Smooth muscle cell (in vitro differentiated cells): ENCODE results near the gene SPDYE4. TPM values are rescaled to one million over a fixed set of nuclear protein-coding genes. Genes with fewer than 3 reads are reported as not detected.

ENCODE experiments used
- DNase-seq: peaks from one replicate; lab custom pipeline; 2025; ENCODE audit not compliant: unreplicated experiment; lab: John Stamatoyannopoulos, UW
- H2AFZ ChIP-seq: fragments of 200-600 bp; sonication (generic); 2 replicates; pipeline ENCODE4 v1.6.0; 2016; ENCODE audit warnings: antibody characterized with exemption, low read depth, mild to moderate bottlenecking
- H3F3A ChIP-seq: fragments of 200-600 bp; sonication (generic); 2 replicates; pipeline ENCODE4 v1.6.0; 2017; ENCODE audit warnings: antibody characterized with exemption, low read depth
- H3K27ac ChIP-seq: fragments of 200-600 bp; sonication (generic); 2 replicates; pipeline ENCODE4 v1.5.1; 2016; ENCODE audit warnings: low read depth, mild to moderate bottlenecking
- H3K27me3 ChIP-seq: fragments of 200-600 bp; sonication (generic); 2 replicates; pipeline ENCODE4 v1.6.1; 2016; ENCODE audit warnings: low read depth, mild to moderate bottlenecking
- H3K36me3 ChIP-seq: fragments of 200-600 bp; sonication (generic); 2 replicates; pipeline ENCODE4 v1.5.1; 2016; ENCODE audit warnings: low read depth
- H3K4me1 ChIP-seq: fragments of 200-600 bp; sonication (generic); 2 replicates; pipeline ENCODE4 v1.5.1; 2016; ENCODE audit warnings: low read depth
- H3K4me2 ChIP-seq: fragments of 200-600 bp; sonication (generic); 2 replicates; pipeline ENCODE4 v1.6.0; 2016; ENCODE audit warnings: mild to moderate bottlenecking
- H3K4me3 ChIP-seq: fragments of 200-600 bp; sonication (generic); 2 replicates; pipeline ENCODE4 v1.5.1; 2016; ENCODE audit warnings: mild to moderate bottlenecking
- H3K79me2 ChIP-seq: fragments of 200-600 bp; sonication (generic); 2 replicates; pipeline ENCODE4 v1.6.0; 2016; ENCODE audit warnings: low read depth, mild to moderate bottlenecking
- H3K9ac ChIP-seq: fragments of 200-600 bp; sonication (generic); 2 replicates; pipeline ENCODE4 v1.6.0; 2016; ENCODE audit warnings: low read depth
- H3K9me3 ChIP-seq: fragments of 200-600 bp; sonication (generic); replicated peaks from 2 replicates; pipeline ENCODE4 v1.5.1; 2016; ENCODE audit warnings: low read depth
- H4K20me1 ChIP-seq: fragments of 200-600 bp; sonication (generic); 2 replicates; pipeline ENCODE4 v1.6.0; 2016; ENCODE audit warnings: low read depth
- CTCF ChIP-seq: fragments of 200-600 bp; sonication (generic); IDR thresholded peaks from 2 replicates; pipeline ENCODE4 v1.5.1; 2017; ENCODE audit warnings: borderline replicate concordance, mild to moderate bottlenecking, antibody characterized with exemption; ENCODE audit not compliant: insufficient read depth, poor library complexity, severe bottlenecking
- WGBS: methylation state at CpG from one replicate; pipeline ENCODE4 v1.1.7; 2016; ENCODE audit warnings: low lambda C conversion rate; 5-methylcytosine and 5-hydroxymethylcytosine counted together
- polyA plus RNA-seq: library from polyadenylated mRNA; unstranded; fragments of >200 nt; fragmentation: Nextera tagmentation; extraction: Ambion mirVana; gene quantifications from 2 replicates; pipeline ENCODE4 v1.2.1, GENCODE V29; 2016
- total RNA-seq: library from RNA; depleted of rRNA; stranded (reverse); fragments of >200 nt; gene quantifications from 2 replicates; pipeline ENCODE4 v1.2.3, GENCODE V29; 2014

The SPDYE4 gene
- total and polyA plus RNA-seq, 2 experiments from 2014 or later, result not detected

- H3F3A ChIP-seq, result no peaks in the 10 kb centered on the region
- H3K4me1 ChIP-seq, result no peaks in the 10 kb centered on the region
- H3K27me3 ChIP-seq, result peaks cover 36% of the 10 kb centered on the region
- no peak overlapping the region for H3K9ac ChIP-seq
- no peak overlapping the region for H3K27ac ChIP-seq
- no peaks in the 10 kb centered on the region for H3K79me2 ChIP-seq
- H3K36me3 ChIP-seq, result no peaks in the 10 kb centered on the region
- TF ChIP-seq CTCF, result no peak
- H4K20me1 ChIP-seq, result no peaks in the 10 kb centered on the region
- peak overlapping the region; percentile 76 for H3K4me2 ChIP-seq
- WGBS, result 58% methylated on average over 15 of the region's 15 CpGs
- no peaks in the 10 kb centered on the region for H3K9me3 ChIP-seq
- DNase-seq, result no peak
- H2AFZ ChIP-seq, result no peak overlapping the region
- peak overlapping the region; percentile 38 for H3K4me3 ChIP-seq
Observed at GRCh38 chr17:8799570-8800212, 41.3 kb upstream of the SPDYE4 start.

- Histone ChIP-seq H3K79me2 (no peaks in the 10 kb centered on the region), H3K27ac (no peak within 1 kb of the TSS), H3K4me2 (peak within 1 kb of the TSS; percentile 76), H3K9ac (no peak within 1 kb of the TSS), H3F3A (no peaks in the 10 kb centered on the region), H3K9me3 (no peaks in the 10 kb centered on the region), H3K4me1 (no peaks in the 10 kb centered on the region), H3K4me3 (peak within 1 kb of the TSS; percentile 38), H4K20me1 (no peaks in the 10 kb centered on the region), H3K36me3 (no peaks in the 10 kb centered on the region), H2AFZ (no peak within 1 kb of the TSS), H3K27me3 (peaks cover 36% of the 10 kb centered on the region)
- TF ChIP-seq CTCF, result no peak
- 6% methylated on average over 41 of the region's 62 CpGs for WGBS
- DNase-seq, result no peak
Observed at GRCh38 chr17:8798846-8799569, 40.7 kb upstream of the SPDYE4 start, which contains the start of gene MFSD6L. Gene MFSD6L (minus strand): TSS chr17:8799365. CDS start chr17:8799120, 245 bp downstream.

- TF ChIP-seq CTCF, result no peak
- H2AFZ ChIP-seq, result no peak overlapping the region
- H4K20me1 ChIP-seq, result no peaks in the 10 kb centered on the region
- no peak overlapping the region for H3K4me3 ChIP-seq
- no peaks in the 10 kb centered on the region for H3K79me2 ChIP-seq
- no peaks in the 10 kb centered on the region for H3F3A ChIP-seq
- no peak overlapping the region for H3K9ac ChIP-seq
- H3K9me3 ChIP-seq, result no peaks in the 10 kb centered on the region
- WGBS, result 67% methylated on average over 23 of the region's 23 CpGs
- no peaks in the 10 kb centered on the region for H3K4me1 ChIP-seq
- H3K36me3 ChIP-seq, result no peaks in the 10 kb centered on the region
- H3K27me3 ChIP-seq, result peaks cover 36% of the 10 kb centered on the region
- no peak for DNase-seq
- H3K4me2 ChIP-seq, result no peak overlapping the region
- H3K27ac ChIP-seq, result no peak overlapping the region
Observed at GRCh38 chr17:8798176-8798845, 40.0 kb upstream of the SPDYE4 start.
